ENCODE data around the gene CFAP52.

DNA sequence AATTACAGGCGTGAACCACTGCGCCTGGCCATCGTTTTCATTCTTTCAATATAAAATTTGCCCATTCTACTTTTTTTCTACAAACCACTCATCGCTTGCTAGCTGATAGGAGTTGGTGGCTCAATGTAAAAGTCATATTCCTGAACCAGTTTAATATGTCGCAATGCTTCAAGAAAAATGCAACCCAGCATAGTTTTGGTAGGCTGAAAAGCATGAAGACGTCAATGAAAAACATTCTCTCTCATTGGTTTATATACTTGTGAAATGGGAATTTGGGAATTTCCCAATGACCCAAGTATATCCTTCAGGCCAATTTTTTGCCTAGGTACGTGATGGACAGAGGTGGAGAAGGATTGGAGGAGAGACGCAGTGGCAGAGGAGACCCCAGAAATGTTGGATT lies 95.8 kb downstream of the CFAP52 start:
- TF ChIP-seq, protein P1, sequence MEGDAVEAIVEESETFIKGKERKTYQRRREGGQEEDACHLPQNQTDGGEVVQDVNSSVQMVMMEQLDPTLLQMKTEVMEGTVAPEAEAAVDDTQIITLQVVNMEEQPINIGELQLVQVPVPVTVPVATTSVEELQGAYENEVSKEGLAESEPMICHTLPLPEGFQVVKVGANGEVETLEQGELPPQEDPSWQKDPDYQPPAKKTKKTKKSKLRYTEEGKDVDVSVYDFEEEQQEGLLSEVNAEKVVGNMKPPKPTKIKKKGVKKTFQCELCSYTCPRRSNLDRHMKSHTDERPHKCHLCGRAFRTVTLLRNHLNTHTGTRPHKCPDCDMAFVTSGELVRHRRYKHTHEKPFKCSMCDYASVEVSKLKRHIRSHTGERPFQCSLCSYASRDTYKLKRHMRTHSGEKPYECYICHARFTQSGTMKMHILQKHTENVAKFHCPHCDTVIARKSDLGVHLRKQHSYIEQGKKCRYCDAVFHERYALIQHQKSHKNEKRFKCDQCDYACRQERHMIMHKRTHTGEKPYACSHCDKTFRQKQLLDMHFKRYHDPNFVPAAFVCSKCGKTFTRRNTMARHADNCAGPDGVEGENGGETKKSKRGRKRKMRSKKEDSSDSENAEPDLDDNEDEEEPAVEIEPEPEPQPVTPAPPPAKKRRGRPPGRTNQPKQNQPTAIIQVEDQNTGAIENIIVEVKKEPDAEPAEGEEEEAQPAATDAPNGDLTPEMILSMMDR (IDR thresholded peaks at IDR 0.05; ENCODE audit: control extremely low read depth in 1 of 3, insufficient read depth in 1 of 3, low read depth in 1 of 3, low read length in 3 of 3): no peak
- no peak for TF ChIP-seq NRF1 (IDR thresholded peaks at IDR 0.05; ENCODE audit: low read depth, low read length)
- TF ChIP-seq POLR2A (IDR thresholded peaks at IDR 0.05; ENCODE audit: control extremely low read depth in 1 of 2, low read depth in 2 of 2, low read length in 2 of 2): no peak
- TF ChIP-seq TCF12 (IDR thresholded peaks at IDR 0.05; ENCODE audit: low read depth, low read length): no peak
- TF ChIP-seq EZH2 (IDR thresholded peaks at IDR 0.05; ENCODE audit: low read depth, low read length, severe bottlenecking): no peak

Measured in H1 (cell line).